Endothelial cell (in vitro differentiated cells): ENCODE data around the gene LRIG1. TPM values are rescaled to one million over a fixed set of nuclear protein-coding genes. Genes with fewer than 3 reads are reported as not detected.

ENCODE experiments used
- DNase-seq: peaks from one replicate; pipeline ENCODE4 v3.0.0; 2021; ENCODE audit warnings: low spot score
- H3K27ac Mint-ChIP-seq: one replicate; pipeline ENCODE4 v1.8.0; 2021; ENCODE audit warnings: mixed read lengths, inconsistent platforms; ENCODE audit not compliant: unreplicated experiment
- H3K27me3 Mint-ChIP-seq: one replicate; pipeline ENCODE4 v1.8.0; 2021; ENCODE audit warnings: mild to moderate bottlenecking, moderate library complexity, mixed read lengths, inconsistent platforms; ENCODE audit not compliant: unreplicated experiment
- H3K36me3 Mint-ChIP-seq: one replicate; pipeline ENCODE4 v1.8.0; 2021; ENCODE audit warnings: mild to moderate bottlenecking, low read depth, mixed read lengths, inconsistent platforms; ENCODE audit not compliant: unreplicated experiment
- H3K4me1 Mint-ChIP-seq: one replicate; pipeline ENCODE4 v1.8.0; 2021; ENCODE audit warnings: mild to moderate bottlenecking, mixed read lengths, inconsistent platforms; ENCODE audit not compliant: unreplicated experiment
- H3K4me3 Mint-ChIP-seq: one replicate; pipeline ENCODE4 v1.8.0; 2021; ENCODE audit warnings: mild to moderate bottlenecking, mixed read lengths, inconsistent platforms; ENCODE audit not compliant: unreplicated experiment
- H3K9me3 Mint-ChIP-seq: one replicate; pipeline ENCODE4 v1.8.0; 2021; ENCODE audit warnings: mixed read lengths, inconsistent platforms; ENCODE audit not compliant: unreplicated experiment
- CTCF ChIP-seq: fragments of 200-600 bp; sonication (generic); IDR thresholded peaks from one replicate; pipeline ENCODE4 v1.5.0; 2021; ENCODE audit warnings: antibody characterized with exemption; ENCODE audit not compliant: unreplicated experiment
- total RNA-seq: library from RNA; stranded (reverse); fragmentation: NEBNext Ultra II Directional; extraction: Animal tissue kit (Norgen Biotek cat#: 25700); gene quantifications from one replicate; pipeline ENCODE4 v1.2.1, GENCODE V29; 2021; ENCODE audit not compliant: unreplicated experiment

The LRIG1 gene
- total RNA-seq, 1 donor from 2014 or later, result 25.1 TPM

- no peaks in the 10 kb centered on the region for H3K4me1 Mint-ChIP-seq
- TF ChIP-seq CTCF, result no peak
- no peaks in the 10 kb centered on the region for H3K9me3 Mint-ChIP-seq
- DNase-seq, result no peak
- H3K4me3 Mint-ChIP-seq, result no peak overlapping the region
- H3K27ac Mint-ChIP-seq, result no peak overlapping the region
- H3K27me3 Mint-ChIP-seq, result no peaks in the 10 kb centered on the region
- no peaks in the 10 kb centered on the region for H3K36me3 Mint-ChIP-seq
Observed at GRCh38 chr3:66532160-66532587, 31.4 kb upstream of the LRIG1 start.

DNA sequence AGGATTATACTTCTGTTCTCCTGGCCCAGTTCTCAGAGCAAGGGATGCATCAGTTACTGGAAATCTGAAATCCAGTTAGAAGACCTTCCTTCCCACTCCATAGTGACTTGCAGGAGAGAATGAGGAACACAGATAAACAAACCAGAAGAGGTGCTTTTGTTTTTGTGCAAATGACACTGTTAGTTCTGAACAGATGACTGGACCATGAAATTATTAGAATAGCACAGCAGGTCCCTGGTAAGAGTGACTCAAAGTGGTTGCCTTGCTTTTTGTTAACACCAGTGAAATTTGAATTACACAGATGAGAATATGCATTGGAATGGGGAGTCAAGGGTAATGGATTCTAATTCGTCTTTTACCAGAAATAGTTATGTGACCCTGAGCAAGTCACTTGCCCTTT, 30.4 kb upstream of the LRIG1 start:
- TF ChIP-seq CTCF, result no peak
- DNase-seq, result no peak
- no peak overlapping the region for H3K27ac Mint-ChIP-seq
- no peaks in the 10 kb centered on the region for H3K4me1 Mint-ChIP-seq
- no peak overlapping the region for H3K4me3 Mint-ChIP-seq
- H3K36me3 Mint-ChIP-seq, result no peaks in the 10 kb centered on the region
- H3K27me3 Mint-ChIP-seq, result no peaks in the 10 kb centered on the region
- H3K9me3 Mint-ChIP-seq, result no peaks in the 10 kb centered on the region

GRCh38 chr3:66527246-66527645, 26.4 kb upstream of the LRIG1 start:
- no peak for DNase-seq
- H3K9me3 Mint-ChIP-seq, result no peaks in the 10 kb centered on the region
- H3K4me3 Mint-ChIP-seq, result no peak overlapping the region
- H3K27ac Mint-ChIP-seq, result no peak overlapping the region
- H3K36me3 Mint-ChIP-seq, result no peaks in the 10 kb centered on the region
- peaks cover 2% of the 10 kb centered on the region for H3K27me3 Mint-ChIP-seq
- no peak for TF ChIP-seq CTCF
- no peaks in the 10 kb centered on the region for H3K4me1 Mint-ChIP-seq

DNA sequence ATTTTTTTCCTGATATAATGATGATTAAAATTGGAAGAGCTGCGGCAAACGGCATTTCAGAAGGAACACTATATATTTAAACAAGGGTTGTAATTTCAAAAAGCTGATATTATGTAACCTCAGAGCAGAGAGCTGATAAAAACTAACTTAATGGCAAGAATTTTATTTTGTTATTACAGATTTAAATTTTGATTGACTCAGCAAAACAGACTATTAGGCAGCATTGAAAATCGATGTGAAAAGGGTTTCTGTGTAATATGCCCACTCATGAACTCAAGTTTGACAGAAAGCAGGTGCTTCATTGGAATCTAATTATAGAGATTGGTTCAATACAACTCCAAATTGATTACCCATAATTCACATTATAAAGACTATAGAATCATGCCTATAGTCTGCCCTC, 24.9 kb upstream of the LRIG1 start:
- Mint-ChIP-seq H3K4me1 (no peaks in the 10 kb centered on the region), H3K27ac (no peak overlapping the region), H3K27me3 (peaks cover 3% of the 10 kb centered on the region), H3K9me3 (no peaks in the 10 kb centered on the region), H3K4me3 (no peak overlapping the region), H3K36me3 (no peaks in the 10 kb centered on the region)
- DNase-seq, result no peak
- no peak for TF ChIP-seq CTCF

DNA sequence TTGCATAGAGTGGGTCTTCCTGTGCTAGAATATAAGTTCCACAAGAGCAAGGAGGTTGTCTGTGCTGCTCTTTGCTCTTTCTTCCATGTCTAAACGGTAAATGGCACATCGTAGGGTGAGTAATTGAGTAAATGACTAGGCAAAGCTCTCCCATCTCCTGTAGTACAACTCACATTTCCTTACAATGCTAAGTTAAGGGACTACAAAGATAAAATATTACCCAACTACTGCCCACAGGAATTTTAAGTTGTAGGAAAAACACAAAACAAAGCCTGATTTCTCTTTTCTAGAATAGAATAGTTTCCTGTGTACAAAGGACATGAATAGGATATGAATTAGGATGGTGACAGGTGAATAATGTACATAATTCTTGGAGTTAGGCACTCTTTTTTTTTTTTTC, 19.9 kb upstream of the LRIG1 start:
- Mint-ChIP-seq H3K4me1 (no peaks in the 10 kb centered on the region), H3K27me3 (peaks cover 3% of the 10 kb centered on the region), H3K4me3 (no peak overlapping the region), H3K9me3 (no peaks in the 10 kb centered on the region), H3K27ac (no peak overlapping the region), H3K36me3 (no peaks in the 10 kb centered on the region)
- DNase-seq, result no peak
- no peak for TF ChIP-seq CTCF
